Stimulated activated CD4-positive, alpha-beta T cell treated with anti-CD3 and anti-CD28 coated beads, Interleukin-1b, Interleukin-23, amount 100 ng/mL, for 4 hours (primary cell): Measurements from ENCODE around the gene JAM3.

Experiments used
- DNase-seq, 2 donors: peaks; one replicate each; pipeline ENCODE4 v3.0.0-alpha.2; 2020; ENCODE audit warnings: low read depth in 2 of 2

The JAM3 gene

GRCh38 chr11:134145715-134146114, 76.8 kb downstream of the JAM3 start:
- DNase-seq: no peak

- no peak for DNase-seq
Measured at GRCh38 chr11:134146598-134146997, 77.7 kb downstream of the JAM3 start.

- no peak for DNase-seq
Measured at GRCh38 chr11:134149371-134149770, 80.5 kb downstream of the JAM3 start.

- no peak for DNase-seq
Measured at GRCh38 chr11:134150195-134150903, 81.5 kb downstream of the JAM3 start.

- no peak for DNase-seq
Measured at GRCh38 chr11:134151083-134151747, 82.3 kb downstream of the JAM3 start.

GRCh38 chr11:134152696-134153095, 83.8 kb downstream of the JAM3 start:
- no peak for DNase-seq

GRCh38 chr11:134153147-134153905, 84.5 kb downstream of the JAM3 start:
- DNase-seq: no peak

- DNase-seq: no peak
Measured at GRCh38 chr11:134154441-134154840, 85.6 kb downstream of the JAM3 start.

GRCh38 chr11:134155456-134155855, 86.6 kb downstream of the JAM3 start:
- DNase-seq: no peak

- no peak for DNase-seq
Measured at GRCh38 chr11:134155946-134156865, 87.3 kb downstream of the JAM3 start.

- DNase-seq: no peak
Measured at GRCh38 chr11:134157451-134157850, 88.6 kb downstream of the JAM3 start.

- DNase-seq: no peak
Measured at GRCh38 chr11:134158023-134158422, 89.2 kb downstream of the JAM3 start.

GRCh38 chr11:134159652-134160051, 90.8 kb downstream of the JAM3 start:
- DNase-seq: no peak

GRCh38 chr11:134164490-134165370, 95.9 kb downstream of the JAM3 start:
- no peak for DNase-seq

- DNase-seq: no peak
Measured at GRCh38 chr11:134170177-134170918, 101.5 kb downstream of the JAM3 start.

- no peak for DNase-seq
Measured at GRCh38 chr11:134170919-134171281, 102.0 kb downstream of the JAM3 start.

GRCh38 chr11:134171951-134172350, 103.1 kb downstream of the JAM3 start:
- DNase-seq: no peak

- no peak for DNase-seq
Measured at GRCh38 chr11:134173296-134173695, 104.4 kb downstream of the JAM3 start.

- DNase-seq: no peak
Measured at GRCh38 chr11:134176284-134176683, 107.4 kb downstream of the JAM3 start.
